ENCODE data around the gene PLA2G6. TPM values are rescaled to one million over a fixed set of nuclear protein-coding genes. Genes with fewer than 3 reads are reported as not detected.
"Not testable (repeated sequence)": the region's sequence is repeated elsewhere in the genome, so short reads cannot be mapped to it uniquely, and the experiment has no call there.

PLA2G6 gene
- total RNA-seq, 1 donor from 2014 or later, result 13.5 TPM

GRCh38 chr22:38187413-38188212 lies 6.0 kb upstream of the PLA2G6 start:
- no peak overlapping the region for H3K4me3 ChIP-seq (ENCODE audit: low read depth, low read length)
- no peak for DNase-seq (ENCODE audit: low read depth)
- TF ChIP-seq CTCF (conservative IDR thresholded peaks at IDR 0.05; ENCODE audit: low read depth, low read length), result no peak

- no peak for DNase-seq (ENCODE audit: low read depth)
- TF ChIP-seq CTCF (conservative IDR thresholded peaks at IDR 0.05; ENCODE audit: low read depth, low read length), result no peak
- H3K4me3 ChIP-seq (ENCODE audit: low read depth, low read length), result no peak overlapping the region
These were observed 4.8 kb upstream of the PLA2G6 start for GRCh38 chr22:38186429-38186828.

GRCh38 chr22:38184788-38185187 lies 3.2 kb upstream of the PLA2G6 start:
- DNase-seq (ENCODE audit: low read depth), result no peak
- no peak overlapping the region for H3K4me3 ChIP-seq (ENCODE audit: low read depth, low read length)
- TF ChIP-seq CTCF (conservative IDR thresholded peaks at IDR 0.05; ENCODE audit: low read depth, low read length), result no peak

GRCh38 chr22:38180841-38181452 lies 683 bp downstream of the PLA2G6 start:
- TF ChIP-seq CTCF (conservative IDR thresholded peaks at IDR 0.05; ENCODE audit: low read depth, low read length), result no peak
- H3K4me3 ChIP-seq (ENCODE audit: low read depth, low read length), result peak overlapping the region; percentile 85
- no peak for DNase-seq (ENCODE audit: low read depth)

GRCh38 chr22:38178605-38178937 lies 3.1 kb downstream of the PLA2G6 start:
- DNase-seq (ENCODE audit: low read depth); H3K4me3 ChIP-seq (ENCODE audit: low read depth, low read length): not testable (repeated sequence)

GRCh38 chr22:38177926-38178604 lies 3.6 kb downstream of the PLA2G6 start:
- no peak for TF ChIP-seq CTCF (conservative IDR thresholded peaks at IDR 0.05; ENCODE audit: low read depth, low read length)
- no peak overlapping the region for H3K4me3 ChIP-seq (ENCODE audit: low read depth, low read length)
- DNase-seq (ENCODE audit: low read depth), result no peak

GRCh38 chr22:38177571-38177925 lies 4.1 kb downstream of the PLA2G6 start:
- H3K4me3 ChIP-seq (ENCODE audit: low read depth, low read length); DNase-seq (ENCODE audit: low read depth): not testable (repeated sequence)

GRCh38 chr22:38177044-38177443 lies 4.6 kb downstream of the PLA2G6 start:
- no peak for DNase-seq (ENCODE audit: low read depth)
- no peak for TF ChIP-seq CTCF (conservative IDR thresholded peaks at IDR 0.05; ENCODE audit: low read depth, low read length)
- H3K4me3 ChIP-seq (ENCODE audit: low read depth, low read length), result no peak overlapping the region
